ENCODE results near the gene SNED1. TPM values are rescaled to one million over a fixed set of nuclear protein-coding genes. Genes with fewer than 3 reads are reported as not detected.

SNED1 gene
- total RNA-seq, 2 donors from 2014 or later, result 3.0 to 4.8 TPM

DNA sequence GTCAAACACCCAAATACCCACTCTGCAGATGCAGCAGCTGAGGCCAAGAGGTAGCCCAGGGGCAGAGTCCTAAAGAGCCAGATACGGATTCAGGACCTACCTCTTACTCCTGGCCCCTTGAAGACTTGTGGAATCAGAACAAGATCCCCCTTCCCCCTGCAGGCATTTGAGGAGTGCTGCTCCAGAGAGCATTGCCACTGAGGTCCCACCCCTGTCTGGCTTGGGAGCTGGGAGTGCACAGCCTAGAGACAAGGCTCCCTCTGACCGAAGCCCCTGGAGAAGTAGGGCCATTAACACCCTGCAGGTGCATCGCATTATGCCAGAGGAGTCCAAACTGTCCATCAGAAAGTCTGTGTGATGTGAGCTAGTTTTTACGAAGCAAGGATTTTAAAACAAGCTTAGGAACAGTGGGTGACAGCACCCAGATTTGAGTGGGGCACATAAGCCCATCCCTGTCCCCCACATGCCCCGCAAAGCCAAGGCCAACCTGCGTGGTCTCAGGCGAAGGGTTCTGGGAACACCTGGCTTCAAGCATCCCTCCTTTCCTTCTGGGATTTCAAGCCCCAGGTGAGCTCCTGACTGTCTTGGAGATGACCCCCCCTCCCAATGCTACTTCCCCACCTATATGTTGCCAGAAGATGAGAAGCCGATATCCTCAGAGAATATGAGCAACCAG is 55.3 kb downstream of the SNED1 start:
- Mint-ChIP-seq H3K4me3 (no peak overlapping the region), H3K9me3 (no peaks in the 10 kb centered on the region), H3K4me1 (no peaks in the 10 kb centered on the region), H3K36me3 (ENCODE audit: low read depth) (no peaks in the 10 kb centered on the region), H3K27me3 (no peaks in the 10 kb centered on the region), H3K27ac (no peak overlapping the region)
- ATAC-seq (replicated peaks), result no peak

DNA sequence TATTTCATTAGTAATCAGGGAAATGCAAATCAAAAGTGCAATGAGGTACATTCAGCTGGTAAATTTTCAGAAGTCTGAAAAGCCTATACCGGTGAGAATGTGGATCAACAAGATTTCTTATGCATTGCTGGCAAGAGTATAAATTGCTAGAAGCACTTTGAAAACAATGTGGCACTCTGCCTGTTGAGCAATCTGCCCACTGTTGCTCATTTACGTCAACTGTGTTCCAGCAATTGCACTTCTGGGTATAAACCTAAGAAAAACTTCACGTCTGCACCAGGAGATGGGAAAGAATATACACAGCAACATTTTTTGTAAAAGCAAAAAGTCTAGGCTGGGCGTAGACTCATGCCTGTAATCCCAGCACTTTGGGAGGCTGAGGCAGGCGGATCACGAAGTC is 62.9 kb downstream of the SNED1 start:
- Mint-ChIP-seq H3K4me1 (no peaks in the 10 kb centered on the region), H3K27me3 (no peaks in the 10 kb centered on the region), H3K27ac (no peak overlapping the region), H3K36me3 (ENCODE audit: low read depth) (no peaks in the 10 kb centered on the region), H3K4me3 (no peak overlapping the region), H3K9me3 (no peaks in the 10 kb centered on the region)
- ATAC-seq (replicated peaks), result no peak

- H3K36me3 Mint-ChIP-seq (ENCODE audit: low read depth), result no peaks in the 10 kb centered on the region
Observed at GRCh38 chr2:241062389-241063092, 64.1 kb downstream of the SNED1 start.

DNA sequence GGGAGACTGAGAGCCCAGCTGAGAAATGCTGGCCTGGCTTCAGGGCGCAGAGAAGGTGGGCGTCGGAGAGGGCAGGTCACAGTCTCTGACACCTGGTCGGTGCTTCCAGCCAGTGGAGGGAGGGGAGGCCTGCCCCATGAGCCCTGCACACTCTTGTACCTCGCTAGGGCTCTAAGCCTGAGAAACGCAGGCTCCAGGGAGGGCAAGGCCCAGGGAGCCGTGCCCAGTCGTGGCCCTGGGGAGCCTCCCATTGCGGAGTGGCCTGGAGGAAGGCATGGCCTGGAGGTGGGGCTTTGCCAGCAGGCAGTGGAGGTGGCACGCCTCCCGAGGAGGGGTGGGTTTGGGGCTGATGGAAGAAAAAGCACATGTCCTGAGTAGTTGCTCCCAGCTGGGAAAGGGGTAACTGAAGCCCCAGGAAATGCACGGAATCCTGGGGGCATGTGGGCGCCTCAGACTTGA is 64.7 kb downstream of the SNED1 start:
- no peak overlapping the region for H3K4me3 Mint-ChIP-seq
- no peaks in the 10 kb centered on the region for H3K4me1 Mint-ChIP-seq
- H3K9me3 Mint-ChIP-seq, result no peaks in the 10 kb centered on the region
- H3K36me3 Mint-ChIP-seq (ENCODE audit: low read depth), result no peaks in the 10 kb centered on the region
- no peak for ATAC-seq (replicated peaks)
- H3K27ac Mint-ChIP-seq, result no peak overlapping the region
- no peaks in the 10 kb centered on the region for H3K27me3 Mint-ChIP-seq

More at GRCh38 chr2:241062389-241063092, 64.1 kb downstream of the SNED1 start:
- Mint-ChIP-seq H3K27me3 (no peaks in the 10 kb centered on the region), H3K4me3 (no peak overlapping the region), H3K4me1 (no peaks in the 10 kb centered on the region), H3K27ac (no peak overlapping the region), H3K9me3 (no peaks in the 10 kb centered on the region)
- no peak for ATAC-seq (replicated peaks)

DNA sequence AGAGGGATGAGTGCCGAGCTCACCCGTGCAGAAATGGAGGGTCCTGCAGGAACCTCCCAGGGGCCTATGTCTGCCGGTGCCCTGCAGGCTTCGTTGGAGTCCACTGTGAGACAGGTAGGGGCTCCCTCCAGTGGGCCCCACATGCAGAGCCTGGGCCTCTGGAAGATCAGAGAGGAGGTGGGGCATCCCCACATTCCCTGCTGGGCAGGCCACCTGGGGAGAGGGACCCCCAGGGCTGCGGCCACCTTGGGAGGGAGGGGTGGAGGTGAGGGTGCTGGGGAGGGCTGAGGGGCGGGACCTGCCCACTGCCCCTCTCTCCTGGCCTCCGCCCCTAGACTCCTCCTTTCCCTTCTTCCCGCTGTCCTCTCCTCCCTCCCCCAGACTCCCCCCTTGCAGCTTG is 65.2 kb downstream of the SNED1 start:
- Mint-ChIP-seq H3K4me3 (peak overlapping the region; percentile 44), H3K4me1 (no peaks in the 10 kb centered on the region), H3K9me3 (no peaks in the 10 kb centered on the region), H3K36me3 (ENCODE audit: low read depth) (no peaks in the 10 kb centered on the region), H3K27me3 (no peaks in the 10 kb centered on the region), H3K27ac (no peak overlapping the region)
- peak; percentile 8 for ATAC-seq (replicated peaks)

GRCh38 chr2:241064008-241064801 is 65.8 kb downstream of the SNED1 start:
- no peaks in the 10 kb centered on the region for H3K4me1 Mint-ChIP-seq
- H3K36me3 Mint-ChIP-seq (ENCODE audit: low read depth), result no peaks in the 10 kb centered on the region
- no peaks in the 10 kb centered on the region for H3K9me3 Mint-ChIP-seq
- peak overlapping the region; percentile 44 for H3K4me3 Mint-ChIP-seq
- H3K27ac Mint-ChIP-seq, result peak overlapping the region; percentile 84
- H3K27me3 Mint-ChIP-seq, result no peaks in the 10 kb centered on the region
- ATAC-seq (replicated peaks), result peak; percentile 75

GRCh38 chr2:241064802-241065354 is 66.5 kb downstream of the SNED1 start:
- Mint-ChIP-seq H3K9me3 (no peaks in the 10 kb centered on the region), H3K4me3 (no peak overlapping the region), H3K27ac (no peak overlapping the region), H3K27me3 (no peaks in the 10 kb centered on the region), H3K36me3 (ENCODE audit: low read depth) (no peaks in the 10 kb centered on the region), H3K4me1 (no peaks in the 10 kb centered on the region)
- no peak for ATAC-seq (replicated peaks)

- H3K4me1 Mint-ChIP-seq, result no peaks in the 10 kb centered on the region
- H3K27me3 Mint-ChIP-seq, result no peaks in the 10 kb centered on the region
- no peak overlapping the region for H3K4me3 Mint-ChIP-seq
- no peak overlapping the region for H3K27ac Mint-ChIP-seq
- H3K36me3 Mint-ChIP-seq (ENCODE audit: low read depth), result no peaks in the 10 kb centered on the region
- ATAC-seq (replicated peaks), result no peak
- no peaks in the 10 kb centered on the region for H3K9me3 Mint-ChIP-seq
Observed at GRCh38 chr2:241065355-241065803, 67.0 kb downstream of the SNED1 start.

GRCh38 chr2:241066171-241066892 is 67.9 kb downstream of the SNED1 start:
- Mint-ChIP-seq H3K4me1 (no peaks in the 10 kb centered on the region), H3K27ac (no peak overlapping the region)
- ATAC-seq (replicated peaks), result no peak

DNA sequence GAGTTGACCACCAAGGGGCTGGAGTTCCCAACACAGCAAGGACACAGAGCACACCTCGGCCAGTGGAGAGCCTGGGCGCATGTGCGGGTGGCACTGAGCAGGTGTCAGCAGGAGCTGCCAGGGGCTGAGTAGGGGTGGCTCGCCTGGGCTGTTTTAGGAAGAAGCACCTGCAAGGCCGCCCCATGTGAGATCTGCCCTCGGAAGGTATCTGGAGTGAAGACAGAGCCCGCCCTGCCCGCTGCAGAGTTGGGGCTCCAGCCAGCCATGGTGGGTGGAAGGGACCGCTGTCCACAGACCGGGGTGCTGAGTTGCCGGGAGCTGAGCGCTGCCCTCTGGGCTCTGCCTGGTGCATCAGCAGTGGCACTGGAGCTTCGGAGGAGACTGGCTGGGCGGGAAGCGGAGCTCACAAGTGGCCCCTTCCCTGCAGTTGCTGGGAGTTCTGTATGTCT is 68.5 kb downstream of the SNED1 start:
- H3K4me3 Mint-ChIP-seq, result no peak overlapping the region
- ATAC-seq (replicated peaks), result no peak
- no peaks in the 10 kb centered on the region for H3K9me3 Mint-ChIP-seq
- no peaks in the 10 kb centered on the region for H3K27me3 Mint-ChIP-seq
- H3K27ac Mint-ChIP-seq, result no peak overlapping the region
- H3K36me3 Mint-ChIP-seq (ENCODE audit: low read depth), result no peaks in the 10 kb centered on the region
- H3K4me1 Mint-ChIP-seq, result no peaks in the 10 kb centered on the region

More at GRCh38 chr2:241066171-241066892, 67.9 kb downstream of the SNED1 start:
- Mint-ChIP-seq H3K36me3 (ENCODE audit: low read depth) (no peaks in the 10 kb centered on the region), H3K4me3 (no peak overlapping the region), H3K9me3 (no peaks in the 10 kb centered on the region), H3K27me3 (no peaks in the 10 kb centered on the region)

DNA sequence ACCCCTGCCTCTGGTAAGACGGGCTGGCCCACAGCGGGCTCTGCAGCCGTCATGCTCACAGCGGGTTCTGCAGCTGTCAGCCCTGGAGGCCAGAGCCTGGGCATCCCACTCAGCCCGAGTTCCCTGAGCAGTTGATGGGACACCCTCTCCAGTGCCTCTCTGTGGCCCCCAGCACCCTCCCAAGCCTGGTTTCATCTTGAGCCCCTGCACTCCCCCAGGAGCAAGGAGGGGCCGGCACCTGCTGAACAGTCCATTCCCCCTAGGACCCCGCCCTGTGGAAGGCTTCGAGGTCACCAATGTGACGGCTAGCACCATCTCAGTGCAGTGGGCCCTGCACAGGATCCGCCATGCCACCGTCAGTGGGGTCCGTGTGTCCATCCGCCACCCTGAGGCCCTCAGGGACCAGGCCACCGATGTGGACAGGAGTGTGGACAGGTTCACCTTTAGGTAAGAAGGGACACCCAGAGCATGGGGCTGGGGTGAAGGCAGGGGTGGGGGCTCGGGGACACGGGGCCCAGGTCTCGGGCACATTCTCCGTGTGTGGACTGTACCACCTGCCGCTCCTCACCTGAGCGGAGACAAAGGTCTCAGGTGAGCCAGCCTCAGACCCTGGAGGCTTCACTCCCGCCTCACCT is 69.2 kb downstream of the SNED1 start:
- Mint-ChIP-seq H3K4me3 (no peak overlapping the region), H3K9me3 (no peaks in the 10 kb centered on the region), H3K27ac (no peak overlapping the region), H3K4me1 (no peaks in the 10 kb centered on the region), H3K27me3 (no peaks in the 10 kb centered on the region), H3K36me3 (ENCODE audit: low read depth) (no peaks in the 10 kb centered on the region)
- ATAC-seq (replicated peaks), result no peak

GRCh38 chr2:241068136-241068941 is 69.9 kb downstream of the SNED1 start:
- H3K36me3 Mint-ChIP-seq (ENCODE audit: low read depth), result no peaks in the 10 kb centered on the region
- H3K27ac Mint-ChIP-seq, result no peak overlapping the region
- ATAC-seq (replicated peaks), result no peak
- H3K4me1 Mint-ChIP-seq, result no peaks in the 10 kb centered on the region
- H3K27me3 Mint-ChIP-seq, result no peaks in the 10 kb centered on the region
- H3K4me3 Mint-ChIP-seq, result no peak overlapping the region
- H3K9me3 Mint-ChIP-seq, result no peaks in the 10 kb centered on the region
